ENCODE measurements around the gene AFF1. TPM values are rescaled to one million over a fixed set of nuclear protein-coding genes. Genes with fewer than 3 reads are reported as not detected.
"Not testable (repeated sequence)": the region's sequence is repeated elsewhere in the genome, so short reads cannot be mapped to it uniquely, and the experiment has no call there.

The AFF1 gene
- total RNA-seq, 1 experiment from 2014 or later: 3.2 TPM

GRCh38 chr4:87128006-87128705, 193.3 kb downstream of the AFF1 start:
- DNase-seq (ENCODE audit: extremely low read depth, low read depth): no peak

DNA sequence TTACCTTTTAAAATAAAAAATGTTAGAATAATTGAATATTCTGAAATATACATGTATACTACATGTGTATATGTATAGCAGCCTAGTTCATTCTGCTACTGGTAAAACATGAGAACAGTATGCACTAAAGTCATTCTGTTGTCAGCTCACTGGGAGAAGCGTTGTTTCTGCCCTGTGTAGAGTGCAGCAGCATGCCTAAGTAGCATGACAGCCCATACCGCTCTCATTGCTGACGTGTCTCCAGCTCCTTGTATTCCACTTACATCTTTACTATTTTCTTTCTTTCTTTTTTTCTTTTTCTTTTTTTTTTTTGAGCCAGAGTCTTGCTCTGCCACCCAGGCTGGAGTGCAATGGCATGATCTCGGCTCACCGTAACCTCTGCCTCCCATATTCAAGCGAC, 194.9 kb downstream of the AFF1 start:
- no peak for DNase-seq (ENCODE audit: extremely low read depth, low read depth)

DNA sequence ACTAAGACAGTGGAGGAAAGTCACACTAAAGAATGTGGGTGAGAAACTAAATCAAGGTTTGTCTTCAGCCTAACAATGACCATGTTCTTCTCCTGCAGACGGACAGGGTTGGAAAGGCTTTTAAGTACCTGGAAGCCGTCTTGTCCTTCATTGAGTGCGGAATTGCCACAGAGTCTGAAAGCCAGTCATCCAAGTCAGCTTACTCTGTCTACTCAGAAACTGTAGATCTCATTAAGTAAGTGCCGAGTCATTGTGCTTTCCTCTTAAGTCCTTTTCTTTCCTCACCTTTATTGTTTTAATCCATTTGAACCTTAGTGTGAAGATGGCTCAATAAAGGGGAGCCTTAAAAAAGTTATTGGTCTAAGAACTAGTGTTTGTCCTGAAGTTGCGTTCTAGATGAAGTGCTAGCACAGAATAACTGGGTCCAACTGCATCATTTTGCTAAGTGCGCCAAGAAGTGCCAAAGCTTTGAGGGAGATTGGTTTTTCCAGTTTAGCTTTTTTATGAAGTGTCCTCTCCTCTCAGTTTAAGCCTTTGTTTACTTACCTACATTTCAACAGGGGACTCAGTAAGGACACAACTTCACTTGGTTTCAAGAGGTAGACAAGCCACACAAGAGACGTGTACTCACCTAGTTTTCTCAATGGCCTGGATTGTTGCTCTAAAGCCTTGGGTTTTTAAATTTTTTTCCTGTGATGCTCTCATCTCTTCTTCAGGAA, 196.3 kb downstream of the AFF1 start:
- DNase-seq (ENCODE audit: extremely low read depth, low read depth): peak; percentile 7

- no peak for DNase-seq (ENCODE audit: extremely low read depth, low read depth)
Observed at GRCh38 chr4:87132035-87132434, 197.2 kb downstream of the AFF1 start.

DNA sequence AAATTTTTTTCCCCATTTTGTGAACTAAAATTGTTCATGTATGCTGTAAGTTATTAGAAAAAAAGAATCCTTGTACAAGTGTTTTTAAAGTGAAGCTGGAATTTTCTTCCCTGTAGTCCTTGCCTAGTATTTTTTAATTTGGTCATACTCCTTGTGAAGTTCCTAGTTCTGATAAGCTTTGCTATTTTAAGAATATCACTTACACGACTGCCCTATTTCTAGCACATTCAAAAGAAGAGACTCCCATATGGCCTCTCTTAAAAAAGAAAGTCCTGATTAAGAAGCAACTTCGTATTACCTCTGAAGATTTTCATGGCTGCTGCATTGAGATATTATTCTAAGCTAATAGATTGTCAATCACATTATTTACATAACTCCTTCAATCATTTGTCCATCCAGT, 198.4 kb downstream of the AFF1 start:
- DNase-seq (ENCODE audit: extremely low read depth, low read depth): no peak

GRCh38 chr4:87134122-87134521, 199.3 kb downstream of the AFF1 start:
- DNase-seq (ENCODE audit: extremely low read depth, low read depth): no peak

DNA sequence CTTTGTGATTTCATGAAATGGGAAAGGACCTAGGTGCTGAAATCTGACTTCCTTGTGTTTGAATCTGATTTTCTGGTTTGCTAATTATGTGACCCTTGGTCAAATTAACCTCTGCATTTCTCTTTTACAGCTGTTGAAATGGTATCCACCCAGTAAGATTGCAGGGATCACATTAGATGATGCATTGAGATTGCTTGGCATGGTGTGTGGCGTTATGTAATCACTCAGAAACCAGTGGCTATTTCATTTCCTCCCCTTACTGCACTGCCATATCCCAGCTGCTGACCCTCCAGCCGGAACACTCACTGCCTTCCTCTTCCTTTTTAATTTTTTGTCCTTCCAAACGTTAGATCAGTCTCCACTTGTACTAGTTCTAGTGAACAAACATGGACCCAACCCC, 206.6 kb downstream of the AFF1 start:
- no peak for DNase-seq (ENCODE audit: extremely low read depth, low read depth)

DNA sequence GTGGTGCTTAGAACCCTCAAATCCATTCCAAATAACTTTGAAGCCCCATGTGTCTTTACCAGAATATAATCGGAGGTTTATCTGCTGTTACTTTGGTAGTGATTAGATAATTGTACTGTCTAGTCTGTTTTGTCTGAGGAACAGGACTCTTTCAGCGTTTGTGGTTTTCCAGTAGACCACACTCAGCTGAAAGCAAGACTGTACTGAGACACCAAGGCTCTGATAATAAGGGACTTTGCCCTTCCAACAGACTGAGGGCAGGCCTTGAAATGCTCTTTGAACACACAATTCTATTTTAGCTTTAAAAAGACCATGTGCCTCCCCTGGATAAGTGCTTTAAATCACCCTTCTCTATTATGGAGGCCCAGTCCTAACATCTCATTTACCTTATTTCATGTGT, 209.5 kb downstream of the AFF1 start:
- DNase-seq (ENCODE audit: extremely low read depth, low read depth): no peak

GRCh38 chr4:87145934-87146333, 211.1 kb downstream of the AFF1 start:
- DNase-seq (ENCODE audit: extremely low read depth, low read depth): not testable (repeated sequence)

DNA sequence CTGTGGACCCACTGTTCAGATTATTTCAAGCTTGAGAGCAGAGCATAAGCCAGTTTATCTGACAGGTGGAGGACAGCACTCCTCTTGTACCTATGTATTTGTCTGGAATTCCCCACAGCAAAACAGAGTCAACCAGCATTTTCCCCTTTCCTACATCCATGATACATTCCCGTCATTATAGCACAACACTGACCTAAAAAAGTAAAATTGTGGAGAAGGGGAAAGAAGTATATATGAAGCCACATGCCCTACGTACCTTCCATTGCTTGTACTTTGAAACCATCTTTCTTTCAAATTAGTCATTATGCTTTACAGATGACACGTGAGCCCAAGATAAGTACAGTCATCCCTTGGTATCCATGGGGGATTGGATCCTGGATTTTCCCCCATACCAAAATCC, 212.3 kb downstream of the AFF1 start:
- no peak for DNase-seq (ENCODE audit: extremely low read depth, low read depth)

- DNase-seq (ENCODE audit: extremely low read depth, low read depth): peak; percentile 62
Observed at GRCh38 chr4:87150498-87151261, 215.9 kb downstream of the AFF1 start.

DNA sequence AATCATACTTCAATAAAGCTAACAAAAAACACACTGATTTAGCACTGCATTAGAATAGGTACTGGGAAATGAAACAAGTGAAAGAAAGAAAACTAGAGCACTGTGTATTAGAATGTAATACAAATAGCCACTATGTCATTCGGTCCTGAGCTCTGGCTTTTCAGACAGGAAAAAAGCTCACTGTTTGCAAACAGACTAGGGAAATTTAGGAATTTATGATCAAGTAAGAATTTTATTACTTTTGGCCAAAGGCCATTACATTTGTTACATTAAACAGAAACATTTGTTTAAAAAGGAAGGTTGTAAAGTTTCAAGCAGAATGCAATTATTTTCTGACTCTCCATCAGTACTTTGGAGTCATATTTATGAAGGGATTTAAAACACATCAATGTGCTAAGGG, 216.9 kb downstream of the AFF1 start:
- DNase-seq (ENCODE audit: extremely low read depth, low read depth): no peak

GRCh38 chr4:87152310-87153041, 217.7 kb downstream of the AFF1 start:
- no peak for DNase-seq (ENCODE audit: extremely low read depth, low read depth)

DNA sequence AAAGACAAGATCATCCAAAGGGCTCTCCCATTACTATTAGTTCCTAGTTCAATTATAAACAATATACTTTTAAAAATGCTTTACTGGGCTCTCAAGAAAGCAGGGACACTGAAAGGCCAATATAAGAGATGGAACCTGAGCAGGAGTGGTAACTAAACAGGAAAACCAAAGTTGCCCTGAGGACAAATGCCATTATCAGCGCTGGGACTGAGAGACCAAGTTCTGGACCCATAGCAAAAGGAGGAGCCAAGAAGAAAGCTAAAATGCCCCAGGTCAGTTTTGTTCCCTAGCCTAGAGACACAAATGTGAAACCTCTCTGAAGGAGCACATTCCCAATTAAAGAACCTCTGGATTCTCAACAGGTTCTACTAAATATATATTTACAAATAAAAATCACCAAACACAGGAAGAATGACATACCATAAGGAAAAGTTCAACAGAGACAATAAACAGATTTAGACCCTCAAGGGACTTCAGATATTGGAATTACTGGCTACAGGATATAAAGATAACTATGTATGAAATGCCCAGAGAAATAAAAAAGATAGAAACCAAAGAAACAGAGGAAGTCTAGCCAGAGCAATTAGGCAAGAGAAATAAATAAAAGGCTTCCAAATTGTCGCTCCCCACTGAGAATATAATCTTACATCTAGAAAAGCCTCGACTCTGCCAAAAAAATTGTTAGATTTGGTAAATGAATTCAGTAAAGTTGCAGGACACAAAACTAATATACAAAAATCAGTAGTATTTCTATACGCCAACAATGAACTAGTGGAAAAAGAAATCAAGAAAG, 218.5 kb downstream of the AFF1 start:
- no peak for DNase-seq (ENCODE audit: extremely low read depth, low read depth)

DNA sequence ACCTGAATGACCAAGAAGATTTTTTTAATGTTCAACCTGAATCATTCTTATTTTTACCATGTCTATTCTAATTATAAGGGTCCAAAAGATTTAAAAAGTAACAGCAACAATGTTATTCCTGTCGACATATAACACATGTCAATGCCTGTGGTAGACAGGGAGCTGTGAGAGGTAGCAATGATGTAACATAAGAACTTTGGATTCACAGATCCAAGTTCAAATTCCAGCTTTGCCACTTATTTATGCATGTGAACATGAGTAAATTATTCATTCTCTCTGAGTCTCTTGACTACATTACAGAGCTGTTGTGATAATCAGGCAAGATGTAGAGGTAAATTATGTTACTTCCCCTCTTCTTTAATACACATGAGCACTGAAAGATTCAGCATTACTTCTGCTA, 231.1 kb downstream of the AFF1 start:
- no peak for DNase-seq (ENCODE audit: extremely low read depth, low read depth)

- DNase-seq (ENCODE audit: extremely low read depth, low read depth): no peak
Observed at GRCh38 chr4:87166296-87166854, 231.6 kb downstream of the AFF1 start.

- DNase-seq (ENCODE audit: extremely low read depth, low read depth): no peak
Observed at GRCh38 chr4:87171944-87172343, 237.1 kb downstream of the AFF1 start.

- no peak for DNase-seq (ENCODE audit: extremely low read depth, low read depth)
Observed at GRCh38 chr4:87174672-87175071, 239.9 kb downstream of the AFF1 start.

GRCh38 chr4:87179751-87180150, 244.9 kb downstream of the AFF1 start:
- DNase-seq (ENCODE audit: extremely low read depth, low read depth): no peak

- no peak for DNase-seq (ENCODE audit: extremely low read depth, low read depth)
Observed at GRCh38 chr4:87180767-87181166, 246.0 kb downstream of the AFF1 start.
